Measurements from ENCODE around the gene LAMA3. TPM values are rescaled to one million over a fixed set of nuclear protein-coding genes. Genes with fewer than 3 reads are reported as not detected.

The LAMA3 gene
- total and polyA plus RNA-seq, 10 of the 15 experiments (the other 5 are each of a cell fraction or from before 2014, with no cell fraction given) = 0.37 to 6.5 (median 5.4) TPM

DNA sequence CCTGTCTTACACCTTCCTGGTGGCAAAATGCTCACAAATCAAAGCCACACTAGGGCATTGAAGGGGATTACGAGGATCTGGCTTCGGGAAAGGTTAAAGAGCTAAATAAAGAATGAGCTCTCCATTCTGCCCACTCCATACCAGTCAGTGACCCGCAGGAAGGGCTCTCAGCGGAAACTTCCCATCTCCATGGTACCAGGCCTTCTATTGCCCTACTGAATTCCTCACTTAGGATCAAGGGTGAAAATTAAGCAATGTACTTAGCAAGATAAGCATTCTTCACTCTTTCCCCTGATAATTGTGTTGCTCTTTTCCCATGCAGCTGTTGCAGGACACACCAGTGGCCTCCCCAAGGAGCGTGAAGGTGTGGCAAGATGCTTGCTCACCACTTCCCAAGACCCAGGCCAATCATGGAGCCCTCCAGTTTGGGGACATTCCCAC is 249.7 kb downstream of the LAMA3 start (continued):
- TF ChIP-seq, protein P1, sequence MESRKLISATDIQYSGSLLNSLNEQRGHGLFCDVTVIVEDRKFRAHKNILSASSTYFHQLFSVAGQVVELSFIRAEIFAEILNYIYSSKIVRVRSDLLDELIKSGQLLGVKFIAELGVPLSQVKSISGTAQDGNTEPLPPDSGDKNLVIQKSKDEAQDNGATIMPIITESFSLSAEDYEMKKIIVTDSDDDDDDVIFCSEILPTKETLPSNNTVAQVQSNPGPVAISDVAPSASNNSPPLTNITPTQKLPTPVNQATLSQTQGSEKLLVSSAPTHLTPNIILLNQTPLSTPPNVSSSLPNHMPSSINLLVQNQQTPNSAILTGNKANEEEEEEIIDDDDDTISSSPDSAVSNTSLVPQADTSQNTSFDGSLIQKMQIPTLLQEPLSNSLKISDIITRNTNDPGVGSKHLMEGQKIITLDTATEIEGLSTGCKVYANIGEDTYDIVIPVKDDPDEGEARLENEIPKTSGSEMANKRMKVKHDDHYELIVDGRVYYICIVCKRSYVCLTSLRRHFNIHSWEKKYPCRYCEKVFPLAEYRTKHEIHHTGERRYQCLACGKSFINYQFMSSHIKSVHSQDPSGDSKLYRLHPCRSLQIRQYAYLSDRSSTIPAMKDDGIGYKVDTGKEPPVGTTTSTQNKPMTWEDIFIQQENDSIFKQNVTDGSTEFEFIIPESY (IDR thresholded peaks at IDR 0.05) = no peak

DNA sequence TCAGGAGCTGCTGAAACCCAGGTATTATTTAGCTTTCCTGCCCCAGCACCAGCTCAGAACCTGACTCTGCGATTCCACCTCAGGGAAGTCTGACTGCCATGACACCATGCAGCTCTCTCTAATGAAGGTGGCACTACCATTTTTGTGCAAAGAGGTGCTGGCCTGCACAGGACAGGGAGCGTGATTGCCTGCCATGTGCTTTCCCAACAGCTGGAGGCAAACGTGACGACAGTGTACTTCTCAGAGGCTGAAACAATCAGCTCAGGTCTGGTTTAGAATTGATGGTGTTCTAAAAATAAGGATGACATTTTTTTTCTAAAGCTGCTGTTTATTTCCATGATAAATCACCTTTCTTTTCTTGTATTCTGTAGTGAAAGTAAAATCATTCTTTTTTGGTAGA is 250.1 kb downstream of the LAMA3 start:
- H3K4me3 ChIP-seq = no peak overlapping the region
- no peak overlapping the region for H2AFZ ChIP-seq (ENCODE audit: control insufficient read depth, low read depth, low read length)
- BruUV-seq (replicated peaks) = no TSS peak
- ChIA-PET RAD21 (ENCODE audit: unreplicated experiment) (no interaction called here), SMC1A (ENCODE audit: uncharacterized antibody, unreplicated experiment) (interaction anchor here (0.7 to 4.5 kb wide), 6 partner anchors 10 to 76 kb away, joined by 3 to 22 read pairs (median 6); no protein-coding TSS in a partner anchor), POLR2A (interaction anchor here (1.6 kb wide), 1 partner anchor 71 kb away, joined by 5 read pairs; no protein-coding TSS in a partner anchor), CTCF (interaction anchor here (0.8 to 2.3 kb wide), 5 partner anchors 12 to 129 kb away, joined by 3 to 14 read pairs (median 4); no protein-coding TSS in a partner anchor)
- WGBS (ENCODE audit: insufficient coverage, insufficient replicate concordance, low lambda C conversion rate, missing lambda C conversion rate) = 59% methylated on average over 4 of the region's 4 CpGs
- no peak overlapping the region for H3K4me2 ChIP-seq (ENCODE audit: control insufficient read depth, insufficient read depth)
- TF ChIP-seq CBX3 (IDR thresholded peaks at IDR 0.05; ENCODE audit: borderline replicate concordance, low read depth) (no peak), EED (IDR thresholded peaks at IDR 0.05; ENCODE audit: low read depth) (peak; percentile 64), NR2C2 (IDR thresholded peaks at IDR 0.05; ENCODE audit: borderline replicate concordance, control insufficient read depth, insufficient read length, low read depth) (no peak), JUNB (IDR thresholded peaks at IDR 0.05) (0 out of 2 replicates have a peak, but pooled peaks have one; percentile 5), TCF12 (IDR thresholded peaks at IDR 0.05; ENCODE audit: low read depth, low read length) (no peak)
- ATAC-seq (peak; percentile 12; the same call in 2 of the 3 replicates), FAIRE-seq (no peak), DNase-seq (ENCODE audit: low read depth, low spot score) (no peak)
- H3K79me2 ChIP-seq (ENCODE audit: control insufficient read depth, insufficient read depth, low read length) = no peaks in the 10 kb centered on the region
- peaks cover 48% of the 10 kb centered on the region for H3K4me1 ChIP-seq (ENCODE audit: control insufficient read depth, insufficient read depth, low read length)
- no peak overlapping the region for H3K9ac ChIP-seq (ENCODE audit: control insufficient read depth, insufficient read depth, low read length)
- no peak overlapping the region for H3K27ac ChIP-seq (ENCODE audit: control insufficient read depth, insufficient read depth)
- no peaks in the 10 kb centered on the region for H3K36me3 ChIP-seq (ENCODE audit: control insufficient read depth in 2 of 2, insufficient read depth in 2 of 2, low read length in 1 of 2)
- H3K27me3 ChIP-seq (replicated peaks in 1 of 2; ENCODE audit: control insufficient read depth in 2 of 2, insufficient read depth in 2 of 2, low read length in 1 of 2) = no peaks in the 10 kb centered on the region
- H3K9me3 ChIP-seq (replicated peaks; ENCODE audit: control insufficient read depth, insufficient read depth, low read length) = no peaks in the 10 kb centered on the region; the same call in 2 of the 3 replicates
- no peaks in the 10 kb centered on the region for H4K20me1 ChIP-seq (ENCODE audit: control insufficient read depth, insufficient read depth)
- in situ Hi-C loops (cut with MboI) (no loop called here), intact Hi-C loops (cut with micrococcal nuclease; ENCODE audit: unreplicated experiment) (loop anchor here (2.0 kb wide), 1 partner anchor 71 kb away; no protein-coding TSS in a partner anchor)

Measured in GM12878 (cell line).